HG03432 (cell line): ENCODE measurements around the gene MEIOSIN.
"Not testable (repeated sequence)": the region's sequence is repeated elsewhere in the genome, so short reads cannot be mapped to it uniquely, and the experiment has no call there.

Experiments used
- ATAC-seq: cut with Tn5 transposase; IDR thresholded peaks from one replicate; pipeline ENCODE4 v1.9.1; 2021; ENCODE audit warnings: mild to moderate bottlenecking, moderate library complexity; ENCODE audit not compliant: unreplicated experiment

The MEIOSIN gene

DNA sequence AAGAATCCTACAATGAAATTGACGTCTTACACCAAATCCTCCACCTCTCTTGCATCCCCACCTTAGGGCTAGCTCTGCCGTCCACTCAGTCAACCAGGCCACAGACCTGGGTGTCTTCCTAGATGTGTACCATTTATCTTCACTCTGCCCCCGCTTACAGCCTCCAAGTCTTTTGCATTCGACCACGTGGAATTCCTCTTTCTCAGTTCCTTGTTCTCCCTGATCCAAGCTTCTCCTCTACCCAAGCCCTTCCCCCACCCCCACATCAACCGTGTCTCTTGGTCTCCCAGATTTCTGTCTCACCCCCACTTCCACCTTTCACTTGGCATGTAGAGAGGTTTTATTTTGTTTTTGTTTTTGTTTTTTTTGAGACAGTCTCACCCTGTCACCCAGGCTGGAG is 60.6 kb downstream of the MEIOSIN start:
- no peak for ATAC-seq

DNA sequence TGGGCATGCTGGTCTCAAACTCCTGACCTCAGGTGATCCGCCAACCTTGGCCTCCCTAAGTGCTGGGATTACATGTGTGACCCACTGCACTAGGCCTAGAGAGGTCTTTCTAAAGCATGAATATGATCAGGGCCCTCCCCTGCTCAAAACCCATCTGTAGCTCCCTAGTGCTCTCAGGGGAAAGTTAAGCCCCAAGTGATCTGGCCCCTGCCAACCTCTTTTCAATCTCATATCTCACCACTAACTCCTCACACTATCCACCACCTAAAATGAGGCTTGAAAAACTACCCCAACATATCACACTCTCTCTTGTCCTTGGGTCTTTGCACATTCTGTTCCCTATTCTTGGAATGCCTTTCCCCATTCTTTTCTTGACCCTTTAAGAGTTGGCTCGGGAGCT is 61.4 kb downstream of the MEIOSIN start:
- no peak for ATAC-seq

- ATAC-seq: no peak
Measured at GRCh38 chr19:45798995-45799517, 65.8 kb downstream of the MEIOSIN start.

DNA sequence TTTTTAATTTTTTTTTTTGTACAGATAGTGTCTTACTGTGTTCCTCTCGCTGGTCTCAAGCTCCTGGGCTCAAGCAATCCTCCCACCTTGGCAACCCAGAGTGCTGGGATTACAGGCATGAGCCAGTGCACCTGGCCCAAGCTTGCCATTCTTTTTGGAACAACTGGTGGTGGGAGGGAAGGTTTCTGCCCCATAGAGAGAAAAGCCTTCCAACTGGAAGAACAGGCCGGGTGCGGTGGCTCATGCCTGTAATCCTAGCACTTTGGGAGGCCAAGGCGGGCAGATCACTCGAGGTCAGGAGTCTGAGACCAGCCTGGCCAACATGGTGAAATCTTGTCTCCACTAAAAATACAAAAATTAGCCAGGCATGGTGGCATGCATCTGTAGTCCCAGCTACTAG is 66.3 kb downstream of the MEIOSIN start:
- not testable (repeated sequence) for ATAC-seq

DNA sequence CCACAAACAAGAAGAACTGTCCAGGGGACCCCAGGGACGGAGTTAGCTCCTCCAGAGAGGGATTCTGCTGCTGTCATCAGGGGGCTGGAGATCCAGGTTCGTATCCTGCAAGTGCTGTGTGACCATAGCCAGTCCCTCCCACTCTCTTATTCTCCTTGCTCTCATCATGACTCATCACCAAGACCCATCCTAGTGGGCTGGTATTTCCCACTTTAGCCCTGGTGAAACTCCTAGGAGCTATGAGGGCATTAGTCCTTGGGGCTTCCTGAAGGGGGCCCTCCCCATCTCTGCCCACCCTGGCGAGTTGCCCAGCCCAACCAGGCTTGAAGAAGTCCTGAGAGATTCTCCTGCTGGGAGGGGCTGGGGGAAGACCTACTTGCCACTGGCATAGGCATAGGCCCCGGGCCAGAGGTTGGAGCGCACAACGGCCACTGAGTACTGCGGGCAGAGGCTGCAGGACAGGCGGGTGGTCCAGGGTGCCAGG is 66.9 kb downstream of the MEIOSIN start:
- no peak for ATAC-seq

- ATAC-seq: no peak
Measured at GRCh38 chr19:45801603-45802175, 68.5 kb downstream of the MEIOSIN start.

DNA sequence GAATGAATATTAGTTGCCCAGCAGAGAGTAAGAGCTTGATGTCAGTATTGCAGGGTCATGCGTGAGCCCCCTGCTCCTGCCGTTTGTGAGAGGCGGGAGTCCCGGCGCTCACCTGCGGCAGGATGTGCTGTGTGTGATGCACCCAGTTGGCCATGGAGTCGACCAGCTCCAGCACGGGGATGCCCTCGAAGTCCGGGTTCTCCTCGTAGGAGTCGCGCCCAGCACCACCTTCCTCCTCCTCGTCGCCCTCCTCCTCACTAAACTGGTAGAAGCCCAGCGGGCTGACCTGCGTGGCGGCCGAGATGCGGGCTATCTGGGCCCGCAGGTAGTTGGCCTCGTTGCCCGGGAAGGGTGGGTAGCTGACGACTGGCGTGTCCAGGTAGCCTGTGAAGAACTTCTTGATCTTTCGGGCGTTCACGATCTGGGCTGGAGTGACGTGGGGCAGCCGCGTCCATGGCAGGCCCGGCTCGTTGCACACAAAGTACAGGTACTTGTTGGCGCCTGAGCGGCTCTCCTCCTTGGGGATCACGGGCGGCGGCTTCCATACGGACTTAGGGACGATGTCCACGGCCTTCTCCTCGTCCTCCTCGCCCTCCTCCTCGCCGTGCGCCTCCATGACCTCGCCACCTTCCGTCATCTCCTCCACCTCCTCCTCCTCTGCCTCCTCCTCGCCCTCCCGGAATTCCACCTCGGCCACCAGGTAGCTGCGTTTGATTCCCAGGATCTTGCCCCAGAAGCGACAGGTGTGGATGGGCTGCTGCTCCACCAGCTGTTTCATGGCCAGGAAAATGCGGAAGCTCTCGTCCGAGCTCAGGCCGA is 71.1 kb downstream of the MEIOSIN start:
- no peak for ATAC-seq

DNA sequence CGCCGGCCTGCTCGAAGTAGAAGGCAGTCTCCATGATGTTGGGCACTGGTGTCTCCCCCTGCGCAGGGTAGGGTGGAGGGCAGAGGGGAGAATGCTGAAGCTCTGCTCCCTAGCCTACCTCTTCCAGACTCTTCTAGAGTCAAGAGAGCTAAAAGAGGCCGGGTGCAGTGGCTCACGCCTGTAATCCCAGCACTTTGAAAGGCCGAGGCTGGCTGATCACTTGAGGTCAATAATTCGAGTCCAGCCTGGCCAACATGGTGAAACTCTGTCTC is 71.7 kb downstream of the MEIOSIN start:
- ATAC-seq: no peak

- no peak for ATAC-seq
Measured at GRCh38 chr19:45805719-45806118, 72.5 kb downstream of the MEIOSIN start.

- ATAC-seq: no peak
Measured at GRCh38 chr19:45809643-45810159, 76.5 kb downstream of the MEIOSIN start.

- ATAC-seq: no peak
Measured at GRCh38 chr19:45812297-45812696, 79.1 kb downstream of the MEIOSIN start.
